Measurements from ENCODE around the gene PRPH. TPM values are rescaled to one million over a fixed set of nuclear protein-coding genes. Genes with fewer than 3 reads are reported as not detected.

The PRPH gene
- total and polyA plus RNA-seq, 9 of the 15 experiments (the other 6 are each of a cell fraction or from before 2014, with no cell fraction given) = 0.27 to 1.9 (median 1.3) TPM; not detected in 1

DNA sequence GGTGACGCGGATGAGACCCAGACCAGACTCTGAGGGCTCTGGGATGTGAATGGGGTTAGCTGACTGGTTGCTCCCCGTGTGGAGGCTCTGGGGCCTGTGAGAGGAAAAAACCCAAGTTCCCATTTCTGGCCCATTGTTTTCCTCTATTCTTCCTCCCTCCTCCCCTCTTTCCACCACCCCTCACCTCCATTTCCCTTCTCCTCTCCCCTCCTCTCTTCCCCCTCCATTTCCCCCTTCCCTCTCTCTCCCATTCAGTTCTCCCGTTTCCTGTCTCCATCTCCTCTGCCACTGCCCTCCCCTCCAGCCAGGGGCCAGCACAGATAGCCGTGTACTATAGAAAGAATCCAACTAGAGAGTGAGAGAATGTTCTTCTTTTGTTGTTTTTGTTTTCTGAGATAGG lies 12.6 kb upstream of the PRPH start (continued):
- TF ChIP-seq, protein P1, sequence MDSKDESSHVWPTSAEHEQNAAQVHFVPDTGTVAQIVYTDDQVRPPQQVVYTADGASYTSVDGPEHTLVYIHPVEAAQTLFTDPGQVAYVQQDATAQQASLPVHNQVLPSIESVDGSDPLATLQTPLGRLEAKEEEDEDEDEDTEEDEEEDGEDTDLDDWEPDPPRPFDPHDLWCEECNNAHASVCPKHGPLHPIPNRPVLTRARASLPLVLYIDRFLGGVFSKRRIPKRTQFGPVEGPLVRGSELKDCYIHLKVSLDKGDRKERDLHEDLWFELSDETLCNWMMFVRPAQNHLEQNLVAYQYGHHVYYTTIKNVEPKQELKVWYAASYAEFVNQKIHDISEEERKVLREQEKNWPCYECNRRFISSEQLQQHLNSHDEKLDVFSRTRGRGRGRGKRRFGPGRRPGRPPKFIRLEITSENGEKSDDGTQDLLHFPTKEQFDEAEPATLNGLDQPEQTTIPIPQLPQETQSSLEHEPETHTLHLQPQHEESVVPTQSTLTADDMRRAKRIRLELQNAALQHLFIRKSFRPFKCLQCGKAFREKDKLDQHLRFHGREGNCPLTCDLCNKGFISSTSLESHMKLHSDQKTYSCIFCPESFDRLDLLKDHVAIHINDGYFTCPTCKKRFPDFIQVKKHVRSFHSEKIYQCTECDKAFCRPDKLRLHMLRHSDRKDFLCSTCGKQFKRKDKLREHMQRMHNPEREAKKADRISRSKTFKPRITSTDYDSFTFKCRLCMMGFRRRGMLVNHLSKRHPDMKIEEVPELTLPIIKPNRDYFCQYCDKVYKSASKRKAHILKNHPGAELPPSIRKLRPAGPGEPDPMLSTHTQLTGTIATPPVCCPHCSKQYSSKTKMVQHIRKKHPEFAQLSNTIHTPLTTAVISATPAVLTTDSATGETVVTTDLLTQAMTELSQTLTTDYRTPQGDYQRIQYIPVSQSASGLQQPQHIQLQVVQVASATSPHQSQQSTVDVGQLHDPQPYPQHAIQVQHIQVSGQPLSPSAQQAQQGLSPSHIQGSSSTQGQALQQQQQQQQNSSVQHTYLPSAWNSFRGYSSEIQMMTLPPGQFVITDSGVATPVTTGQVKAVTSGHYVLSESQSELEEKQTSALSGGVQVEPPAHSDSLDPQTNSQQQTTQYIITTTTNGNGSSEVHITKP (IDR thresholded peaks at IDR 0.05; ENCODE audit: partially characterized antibody) = peak; percentile 64
- TF ChIP-seq, protein P2, sequence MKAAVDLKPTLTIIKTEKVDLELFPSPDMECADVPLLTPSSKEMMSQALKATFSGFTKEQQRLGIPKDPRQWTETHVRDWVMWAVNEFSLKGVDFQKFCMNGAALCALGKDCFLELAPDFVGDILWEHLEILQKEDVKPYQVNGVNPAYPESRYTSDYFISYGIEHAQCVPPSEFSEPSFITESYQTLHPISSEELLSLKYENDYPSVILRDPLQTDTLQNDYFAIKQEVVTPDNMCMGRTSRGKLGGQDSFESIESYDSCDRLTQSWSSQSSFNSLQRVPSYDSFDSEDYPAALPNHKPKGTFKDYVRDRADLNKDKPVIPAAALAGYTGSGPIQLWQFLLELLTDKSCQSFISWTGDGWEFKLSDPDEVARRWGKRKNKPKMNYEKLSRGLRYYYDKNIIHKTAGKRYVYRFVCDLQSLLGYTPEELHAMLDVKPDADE (conservative IDR thresholded peaks at IDR 0.05; ENCODE audit: control insufficient read depth, low read depth, low read length) = no peak
- TF ChIP-seq RBM39 (optimal IDR thresholded peaks at IDR 0.05; ENCODE audit: low read depth, low read length) (no peak), C11orf30 (IDR thresholded peaks at IDR 0.05; ENCODE audit: low read depth) (no peak), ZSCAN29 (IDR thresholded peaks at IDR 0.05) (no peak), RBM22 (IDR thresholded peaks at IDR 0.05; ENCODE audit: low read depth, low read length, poor library complexity, severe bottlenecking) (no peak), ZNF24 (IDR thresholded peaks at IDR 0.05) (no peak), ZNF263 (CRISPR knock-in tag; IDR thresholded peaks at IDR 0.05; ENCODE audit: borderline replicate concordance) (no peak), DIDO1 (tag; IDR thresholded peaks at IDR 0.05; ENCODE audit: low read depth) (no peak)
- TF ChIP-seq, protein P3, sequence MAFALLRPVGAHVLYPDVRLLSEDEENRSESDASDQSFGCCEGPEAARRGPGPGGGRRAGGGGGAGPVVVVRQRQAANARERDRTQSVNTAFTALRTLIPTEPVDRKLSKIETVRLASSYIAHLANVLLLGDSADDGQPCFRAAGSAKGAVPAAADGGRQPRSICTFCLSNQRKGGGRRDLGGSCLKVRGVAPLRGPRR (CRISPR knock-in tag; IDR thresholded peaks at IDR 0.05) = no peak
- TF ChIP-seq, protein P4, sequence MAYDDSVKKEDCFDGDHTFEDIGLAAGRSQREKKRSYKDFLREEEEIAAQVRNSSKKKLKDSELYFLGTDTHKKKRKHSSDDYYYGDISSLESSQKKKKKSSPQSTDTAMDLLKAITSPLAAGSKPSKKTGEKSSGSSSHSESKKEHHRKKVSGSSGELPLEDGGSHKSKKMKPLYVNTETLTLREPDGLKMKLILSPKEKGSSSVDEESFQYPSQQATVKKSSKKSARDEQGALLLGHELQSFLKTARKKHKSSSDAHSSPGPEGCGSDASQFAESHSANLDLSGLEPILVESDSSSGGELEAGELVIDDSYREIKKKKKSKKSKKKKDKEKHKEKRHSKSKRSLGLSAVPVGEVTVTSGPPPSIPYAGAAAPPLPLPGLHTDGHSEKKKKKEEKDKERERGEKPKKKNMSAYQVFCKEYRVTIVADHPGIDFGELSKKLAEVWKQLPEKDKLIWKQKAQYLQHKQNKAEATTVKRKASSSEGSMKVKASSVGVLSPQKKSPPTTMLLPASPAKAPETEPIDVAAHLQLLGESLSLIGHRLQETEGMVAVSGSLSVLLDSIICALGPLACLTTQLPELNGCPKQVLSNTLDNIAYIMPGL (CRISPR knock-in tag; IDR thresholded peaks at IDR 0.05) = no peak
- TF ChIP-seq, protein P5, sequence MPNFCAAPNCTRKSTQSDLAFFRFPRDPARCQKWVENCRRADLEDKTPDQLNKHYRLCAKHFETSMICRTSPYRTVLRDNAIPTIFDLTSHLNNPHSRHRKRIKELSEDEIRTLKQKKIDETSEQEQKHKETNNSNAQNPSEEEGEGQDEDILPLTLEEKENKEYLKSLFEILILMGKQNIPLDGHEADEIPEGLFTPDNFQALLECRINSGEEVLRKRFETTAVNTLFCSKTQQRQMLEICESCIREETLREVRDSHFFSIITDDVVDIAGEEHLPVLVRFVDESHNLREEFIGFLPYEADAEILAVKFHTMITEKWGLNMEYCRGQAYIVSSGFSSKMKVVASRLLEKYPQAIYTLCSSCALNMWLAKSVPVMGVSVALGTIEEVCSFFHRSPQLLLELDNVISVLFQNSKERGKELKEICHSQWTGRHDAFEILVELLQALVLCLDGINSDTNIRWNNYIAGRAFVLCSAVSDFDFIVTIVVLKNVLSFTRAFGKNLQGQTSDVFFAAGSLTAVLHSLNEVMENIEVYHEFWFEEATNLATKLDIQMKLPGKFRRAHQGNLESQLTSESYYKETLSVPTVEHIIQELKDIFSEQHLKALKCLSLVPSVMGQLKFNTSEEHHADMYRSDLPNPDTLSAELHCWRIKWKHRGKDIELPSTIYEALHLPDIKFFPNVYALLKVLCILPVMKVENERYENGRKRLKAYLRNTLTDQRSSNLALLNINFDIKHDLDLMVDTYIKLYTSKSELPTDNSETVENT (CRISPR knock-in tag; IDR thresholded peaks at IDR 0.05) = no peak

Data from K562 (cell line).